Transverse colon (tissue), 4 donors: ENCODE results near the gene TOMM40.

Experiments
- POLR2A ChIP-seq: fragments of 450-650 bp; IDR thresholded peaks from one replicate; pipeline ENCODE4 v1.6.1; 2016; ENCODE audit warnings: antibody characterized with exemption, mild to moderate bottlenecking, moderate library complexity
- POLR2AphosphoS5 ChIP-seq, 3 donors: sonication (generic); formaldehyde crosslinking; IDR thresholded peaks; one replicate each; pipeline ENCODE4 v1.6.1; 2016; ENCODE audit warnings: antibody characterized with exemption in 3 of 3
- TF ChIP-seq, protein P1 (sequence below), 5 experiments: fragments of 200-600 bp in 3 of 5; fragments of 450-650 bp in 2 of 5; sonication (generic) in 3 of 5; IDR thresholded peaks; 1 replicate in 2 of 5; 2 replicates in 3 of 5; pipeline ENCODE4 v1.5.1; 2016 to 2017; ENCODE audit warnings: antibody characterized with exemption in 5 of 5, inconsistent platforms in 3 of 5, mild to moderate bottlenecking in 2 of 5, moderate library complexity in 1 of 5

DNA sequence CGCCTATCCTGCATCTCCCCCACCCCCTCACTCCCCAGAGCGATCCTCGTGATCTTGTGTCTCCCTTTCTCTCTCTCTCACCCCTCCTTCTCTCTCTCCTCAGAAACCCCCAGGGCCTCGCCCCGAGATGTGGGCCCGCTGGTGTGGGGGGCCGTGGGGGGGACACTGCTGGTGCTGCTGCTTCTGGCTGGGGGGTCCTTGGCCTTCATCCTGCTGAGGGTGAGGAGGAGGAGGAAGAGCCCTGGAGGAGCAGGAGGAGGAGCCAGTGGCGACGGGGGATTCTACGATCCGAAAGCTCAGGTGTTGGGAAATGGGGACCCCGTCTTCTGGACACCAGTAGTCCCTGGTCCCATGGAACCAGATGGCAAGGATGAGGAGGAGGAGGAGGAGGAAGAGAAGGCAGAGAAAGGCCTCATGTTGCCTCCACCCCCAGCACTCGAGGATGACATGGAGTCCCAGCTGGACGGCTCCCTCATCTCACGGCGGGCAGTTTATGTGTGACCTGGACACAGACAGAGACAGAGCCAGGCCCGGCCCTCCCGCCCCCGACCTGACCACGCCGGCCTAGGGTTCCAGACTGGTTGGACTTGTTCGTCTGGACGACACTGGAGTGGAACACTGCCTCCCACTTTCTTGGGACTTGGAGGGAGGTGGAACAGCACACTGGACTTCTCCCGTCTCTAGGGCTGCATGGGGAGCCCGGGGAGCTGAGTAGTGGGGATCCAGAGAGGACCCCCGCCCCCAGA is 12.8 kb upstream of the TOMM40 start:
- TF ChIP-seq, protein P1, sequence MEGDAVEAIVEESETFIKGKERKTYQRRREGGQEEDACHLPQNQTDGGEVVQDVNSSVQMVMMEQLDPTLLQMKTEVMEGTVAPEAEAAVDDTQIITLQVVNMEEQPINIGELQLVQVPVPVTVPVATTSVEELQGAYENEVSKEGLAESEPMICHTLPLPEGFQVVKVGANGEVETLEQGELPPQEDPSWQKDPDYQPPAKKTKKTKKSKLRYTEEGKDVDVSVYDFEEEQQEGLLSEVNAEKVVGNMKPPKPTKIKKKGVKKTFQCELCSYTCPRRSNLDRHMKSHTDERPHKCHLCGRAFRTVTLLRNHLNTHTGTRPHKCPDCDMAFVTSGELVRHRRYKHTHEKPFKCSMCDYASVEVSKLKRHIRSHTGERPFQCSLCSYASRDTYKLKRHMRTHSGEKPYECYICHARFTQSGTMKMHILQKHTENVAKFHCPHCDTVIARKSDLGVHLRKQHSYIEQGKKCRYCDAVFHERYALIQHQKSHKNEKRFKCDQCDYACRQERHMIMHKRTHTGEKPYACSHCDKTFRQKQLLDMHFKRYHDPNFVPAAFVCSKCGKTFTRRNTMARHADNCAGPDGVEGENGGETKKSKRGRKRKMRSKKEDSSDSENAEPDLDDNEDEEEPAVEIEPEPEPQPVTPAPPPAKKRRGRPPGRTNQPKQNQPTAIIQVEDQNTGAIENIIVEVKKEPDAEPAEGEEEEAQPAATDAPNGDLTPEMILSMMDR (IDR thresholded peaks at IDR 0.05), result no peak
- TF ChIP-seq POLR2A (no peak), POLR2AphosphoS5 (IDR thresholded peaks at IDR 0.05) (no peak)
